ENCODE results near the gene KDM4C.

KDM4C gene

GRCh38 chr9:6921315-6921714, 163.5 kb downstream of the KDM4C start:
- WGBS, result 93% methylated on average over 5 of the region's 5 CpGs
- no peaks in the 10 kb centered on the region for H3K9me3 ChIP-seq (ENCODE audit: insufficient read depth, low read depth, low read length)
- no peak overlapping the region for H3K4me3 ChIP-seq (ENCODE audit: low read length)
- no peaks in the 10 kb centered on the region for H3K27me3 ChIP-seq (ENCODE audit: insufficient read depth, low read length)
- no peak overlapping the region for H3K9ac ChIP-seq (ENCODE audit: low read depth, low read length)
- H3K4me1 ChIP-seq (ENCODE audit: insufficient read depth, low read length), result peaks cover 4% of the 10 kb centered on the region; the same call in 1 of the 2 replicates
- no peaks in the 10 kb centered on the region for H3K36me3 ChIP-seq (ENCODE audit: insufficient read depth, low read length)
- no peak overlapping the region for H3K27ac ChIP-seq (ENCODE audit: low read depth, low read length)

DNA sequence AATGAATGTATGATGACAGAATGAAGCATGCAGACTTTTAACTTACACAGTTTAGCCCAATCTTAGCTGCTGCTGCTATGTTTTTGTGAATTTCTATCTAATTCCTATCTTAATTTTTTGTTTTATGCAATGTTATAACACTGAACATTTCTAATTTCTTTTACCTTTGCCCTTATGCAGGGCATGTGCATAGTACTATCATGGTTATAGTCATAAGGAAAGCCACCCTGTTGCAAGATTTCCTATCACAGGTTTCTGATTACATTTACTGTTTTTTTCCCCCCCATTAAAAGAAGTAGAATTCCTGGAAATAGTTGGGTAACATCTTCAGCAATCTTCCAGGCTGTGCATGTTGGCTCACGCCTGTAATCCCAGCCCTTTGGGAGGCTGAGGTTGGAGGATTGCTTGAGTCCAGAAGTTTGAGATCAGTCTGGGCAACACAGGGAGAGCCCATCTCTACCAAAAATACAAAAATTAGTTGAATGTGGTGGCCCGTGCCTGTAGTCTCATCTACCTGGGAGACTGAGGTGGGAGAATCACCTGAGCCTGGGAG, 164.4 kb downstream of the KDM4C start:
- Histone ChIP-seq H3K27ac (ENCODE audit: low read depth, low read length) (no peak overlapping the region), H3K9me3 (ENCODE audit: insufficient read depth, low read depth, low read length) (no peaks in the 10 kb centered on the region), H3K4me1 (ENCODE audit: insufficient read depth, low read length) (peaks cover 7% of the 10 kb centered on the region; the same call in 1 of the 2 replicates), H3K9ac (ENCODE audit: low read depth, low read length) (no peak overlapping the region), H3K4me3 (ENCODE audit: low read length) (no peak overlapping the region), H3K27me3 (ENCODE audit: insufficient read depth, low read length) (no peaks in the 10 kb centered on the region), H3K36me3 (ENCODE audit: insufficient read depth, low read length) (no peaks in the 10 kb centered on the region)
- 90% methylated on average over 2 of the region's 2 CpGs for WGBS

DNA sequence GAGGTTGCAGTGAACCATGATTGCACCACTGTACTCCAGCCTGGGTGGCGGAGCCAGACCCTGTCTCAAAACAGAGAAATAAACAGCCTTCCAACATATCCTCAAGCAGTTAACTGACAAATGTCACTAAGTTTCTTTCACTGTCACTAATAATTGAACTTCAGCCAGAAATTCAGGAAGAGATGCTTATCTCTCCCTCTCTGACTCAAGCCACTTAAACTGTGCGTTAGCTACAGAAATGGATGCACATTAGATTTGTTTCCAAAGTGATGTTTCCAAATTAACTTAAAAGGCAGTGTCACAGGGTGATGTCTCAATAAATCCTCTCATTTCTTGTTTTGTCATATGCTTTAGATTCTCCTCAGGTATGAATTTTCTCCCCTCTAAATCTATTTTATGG, 164.9 kb downstream of the KDM4C start:
- Histone ChIP-seq H3K9me3 (ENCODE audit: insufficient read depth, low read depth, low read length) (no peaks in the 10 kb centered on the region), H3K27ac (ENCODE audit: low read depth, low read length) (no peak overlapping the region), H3K4me3 (ENCODE audit: low read length) (no peak overlapping the region), H3K4me1 (ENCODE audit: insufficient read depth, low read length) (peaks cover 7% of the 10 kb centered on the region; the same call in 1 of the 2 replicates), H3K27me3 (ENCODE audit: insufficient read depth, low read length) (no peaks in the 10 kb centered on the region), H3K36me3 (ENCODE audit: insufficient read depth, low read length) (no peaks in the 10 kb centered on the region), H3K9ac (ENCODE audit: low read depth, low read length) (no peak overlapping the region)
- WGBS, result 100% methylated on average over 2 of the region's 2 CpGs

DNA sequence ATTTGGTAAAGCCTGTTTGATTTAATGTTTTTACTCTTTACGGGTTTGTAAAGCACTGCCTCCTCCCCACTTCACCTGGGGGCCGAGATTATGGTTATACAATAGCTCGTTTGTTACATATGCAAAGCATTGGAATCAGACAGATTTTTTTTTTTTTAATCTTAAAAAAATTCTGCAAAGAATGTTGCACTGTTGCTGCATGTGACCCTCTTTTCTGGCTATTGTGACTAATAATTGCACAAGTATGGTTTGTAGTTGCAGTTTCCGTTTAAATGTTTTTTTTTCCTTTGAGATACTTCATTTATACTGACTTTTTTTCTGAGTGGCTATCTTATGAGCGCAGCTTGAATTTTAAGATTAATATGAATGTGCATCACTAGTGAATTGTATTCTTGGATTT, 165.3 kb downstream of the KDM4C start:
- no peaks in the 10 kb centered on the region for H3K9me3 ChIP-seq (ENCODE audit: insufficient read depth, low read depth, low read length)
- no peak overlapping the region for H3K27ac ChIP-seq (ENCODE audit: low read depth, low read length)
- H3K36me3 ChIP-seq (ENCODE audit: insufficient read depth, low read length), result no peaks in the 10 kb centered on the region
- no peak overlapping the region for H3K4me3 ChIP-seq (ENCODE audit: low read length)
- peaks cover 7% of the 10 kb centered on the region; the same call in 1 of the 2 replicates for H3K4me1 ChIP-seq (ENCODE audit: insufficient read depth, low read length)
- WGBS, result 96% methylated on average over 5 of the region's 5 CpGs
- H3K9ac ChIP-seq (ENCODE audit: low read depth, low read length), result no peak overlapping the region
- H3K27me3 ChIP-seq (ENCODE audit: insufficient read depth, low read length), result no peaks in the 10 kb centered on the region

GRCh38 chr9:6924149-6924548, 166.4 kb downstream of the KDM4C start:
- Histone ChIP-seq H3K4me1 (ENCODE audit: insufficient read depth, low read length) (peaks cover 7% of the 10 kb centered on the region; the same call in 1 of the 2 replicates), H3K9me3 (ENCODE audit: insufficient read depth, low read depth, low read length) (no peaks in the 10 kb centered on the region), H3K9ac (ENCODE audit: low read depth, low read length) (no peak overlapping the region), H3K27me3 (ENCODE audit: insufficient read depth, low read length) (no peaks in the 10 kb centered on the region), H3K4me3 (ENCODE audit: low read length) (no peak overlapping the region), H3K27ac (ENCODE audit: low read depth, low read length) (no peak overlapping the region), H3K36me3 (ENCODE audit: insufficient read depth, low read length) (no peaks in the 10 kb centered on the region)
- 100% methylated on average over 3 of the region's 3 CpGs for WGBS

DNA sequence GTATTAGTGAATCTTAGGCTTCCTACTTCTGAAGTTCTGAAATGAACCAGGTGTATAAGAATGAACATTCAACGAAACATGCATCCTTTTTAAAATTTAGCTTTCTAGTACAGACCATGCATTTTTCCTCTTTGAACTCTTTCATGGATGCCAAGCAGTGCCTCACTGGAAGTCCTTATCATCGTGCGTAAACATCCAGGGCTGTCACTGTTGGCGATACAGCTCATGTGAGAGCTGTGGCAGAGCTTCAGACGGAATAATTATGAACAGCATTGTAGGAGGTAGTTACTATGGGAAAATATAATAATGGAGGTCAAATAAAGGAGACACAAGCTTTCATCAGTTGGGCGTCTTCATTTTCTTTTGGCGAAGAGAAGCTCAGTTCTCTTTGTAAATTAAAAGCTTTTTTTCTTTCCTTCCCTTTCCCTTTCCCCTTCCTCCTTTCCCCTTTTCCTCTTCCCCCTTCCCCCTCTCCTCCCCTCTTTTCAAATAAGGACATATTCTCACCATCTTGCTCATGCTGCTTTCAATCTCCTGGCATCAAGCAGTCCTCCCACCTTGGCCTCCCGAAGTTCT, 167.3 kb downstream of the KDM4C start:
- H3K4me1 ChIP-seq (ENCODE audit: insufficient read depth, low read length), result peaks cover 7% of the 10 kb centered on the region; the same call in 1 of the 2 replicates
- no peaks in the 10 kb centered on the region for H3K27me3 ChIP-seq (ENCODE audit: insufficient read depth, low read length)
- no peak overlapping the region for H3K4me3 ChIP-seq (ENCODE audit: low read length)
- no peak overlapping the region for H3K27ac ChIP-seq (ENCODE audit: low read depth, low read length)
- WGBS, result 93% methylated on average over 8 of the region's 8 CpGs
- H3K9me3 ChIP-seq (ENCODE audit: insufficient read depth, low read depth, low read length), result no peaks in the 10 kb centered on the region
- H3K9ac ChIP-seq (ENCODE audit: low read depth, low read length), result no peak overlapping the region
- no peaks in the 10 kb centered on the region for H3K36me3 ChIP-seq (ENCODE audit: insufficient read depth, low read length)

DNA sequence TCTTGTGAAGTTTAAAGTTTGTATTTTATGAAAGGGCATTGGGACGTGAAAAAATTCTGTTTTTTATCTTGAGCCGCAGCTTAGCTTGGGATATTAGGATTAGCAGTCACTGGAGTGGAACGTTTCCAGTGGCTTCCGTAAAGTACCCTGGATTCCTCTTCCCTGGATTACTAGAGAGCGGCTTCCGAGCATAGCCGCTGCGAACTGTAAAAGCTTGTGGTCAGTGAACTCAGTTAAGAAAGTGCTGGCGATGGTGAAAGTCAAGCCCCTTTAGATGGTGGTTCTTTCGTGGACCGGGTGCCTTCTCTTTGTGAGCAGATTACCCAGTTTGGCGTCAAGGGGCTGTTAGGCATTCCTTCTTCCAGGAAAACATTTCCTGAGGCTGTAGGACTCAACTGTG, 168.1 kb downstream of the KDM4C start:
- Histone ChIP-seq H3K9ac (ENCODE audit: low read depth, low read length) (no peak overlapping the region), H3K27me3 (ENCODE audit: insufficient read depth, low read length) (no peaks in the 10 kb centered on the region), H3K4me1 (ENCODE audit: insufficient read depth, low read length) (peaks cover 7% of the 10 kb centered on the region; the same call in 1 of the 2 replicates), H3K9me3 (ENCODE audit: insufficient read depth, low read depth, low read length) (no peaks in the 10 kb centered on the region), H3K36me3 (ENCODE audit: insufficient read depth, low read length) (no peaks in the 10 kb centered on the region), H3K4me3 (ENCODE audit: low read length) (no peak overlapping the region), H3K27ac (ENCODE audit: low read depth, low read length) (no peak overlapping the region)
- WGBS, result 87% methylated on average over 12 of the region's 12 CpGs

GRCh38 chr9:6926436-6926835, 168.7 kb downstream of the KDM4C start:
- H3K4me1 ChIP-seq (ENCODE audit: insufficient read depth, low read length), result peaks cover 7% of the 10 kb centered on the region; the same call in 1 of the 2 replicates
- no peaks in the 10 kb centered on the region for H3K9me3 ChIP-seq (ENCODE audit: insufficient read depth, low read depth, low read length)
- H3K4me3 ChIP-seq (ENCODE audit: low read length), result no peak overlapping the region
- 86% methylated on average over 4 of the region's 4 CpGs for WGBS
- no peaks in the 10 kb centered on the region for H3K36me3 ChIP-seq (ENCODE audit: insufficient read depth, low read length)
- no peak overlapping the region for H3K9ac ChIP-seq (ENCODE audit: low read depth, low read length)
- no peak overlapping the region for H3K27ac ChIP-seq (ENCODE audit: low read depth, low read length)
- no peaks in the 10 kb centered on the region for H3K27me3 ChIP-seq (ENCODE audit: insufficient read depth, low read length)

- Histone ChIP-seq H3K36me3 (ENCODE audit: insufficient read depth, low read length) (no peaks in the 10 kb centered on the region), H3K27ac (ENCODE audit: low read depth, low read length) (no peak overlapping the region), H3K9ac (ENCODE audit: low read depth, low read length) (no peak overlapping the region), H3K4me3 (ENCODE audit: low read length) (no peak overlapping the region), H3K27me3 (ENCODE audit: insufficient read depth, low read length) (no peaks in the 10 kb centered on the region), H3K4me1 (ENCODE audit: insufficient read depth, low read length) (peaks cover 7% of the 10 kb centered on the region; the same call in 1 of the 2 replicates), H3K9me3 (ENCODE audit: insufficient read depth, low read depth, low read length) (no peaks in the 10 kb centered on the region)
- WGBS, result 92% methylated on average over 1 of the region's 1 CpG
These were observed 170.1 kb downstream of the KDM4C start for GRCh38 chr9:6927838-6928237.

GRCh38 chr9:6928863-6929262, 171.1 kb downstream of the KDM4C start:
- no peaks in the 10 kb centered on the region for H3K36me3 ChIP-seq (ENCODE audit: insufficient read depth, low read length)
- H3K9me3 ChIP-seq (ENCODE audit: insufficient read depth, low read depth, low read length), result no peaks in the 10 kb centered on the region
- H3K27ac ChIP-seq (ENCODE audit: low read depth, low read length), result no peak overlapping the region
- H3K27me3 ChIP-seq (ENCODE audit: insufficient read depth, low read length), result no peaks in the 10 kb centered on the region
- peaks cover 7% of the 10 kb centered on the region; the same call in 1 of the 2 replicates for H3K4me1 ChIP-seq (ENCODE audit: insufficient read depth, low read length)
- 86% methylated on average over 2 of the region's 2 CpGs for WGBS
- H3K9ac ChIP-seq (ENCODE audit: low read depth, low read length), result no peak overlapping the region
- no peak overlapping the region for H3K4me3 ChIP-seq (ENCODE audit: low read length)

GRCh38 chr9:6929441-6930215, 171.9 kb downstream of the KDM4C start:
- H3K4me3 ChIP-seq (ENCODE audit: low read length), result no peak overlapping the region

More at GRCh38 chr9:6929441-6930215, 171.9 kb downstream of the KDM4C start:
- Histone ChIP-seq H3K27me3 (ENCODE audit: insufficient read depth, low read length) (no peaks in the 10 kb centered on the region), H3K9ac (ENCODE audit: low read depth, low read length) (no peak overlapping the region), H3K36me3 (ENCODE audit: insufficient read depth, low read length) (no peaks in the 10 kb centered on the region), H3K27ac (ENCODE audit: low read depth, low read length) (no peak overlapping the region), H3K4me1 (ENCODE audit: insufficient read depth, low read length) (peaks cover 7% of the 10 kb centered on the region; the same call in 1 of the 2 replicates), H3K9me3 (ENCODE audit: insufficient read depth, low read depth, low read length) (no peaks in the 10 kb centered on the region)
- 89% methylated on average over 3 of the region's 3 CpGs for WGBS
